ENCODE results near the gene STN1.

STN1 gene

GRCh38 chr10:103918053-103918846, at the start of gene STN1:
TSS of gene STN1 (minus strand) at chr10:103918184. CDS start at chr10:103917594, 590 bp downstream.
- Histone ChIP-seq H3K4me3 (peak within 1 kb of the TSS; percentile 44 to 73 (median 62)), H3K27ac (peak within 1 kb of the TSS; percentile 84 to 99 (median 95))

- H3K27ac ChIP-seq, result peak overlapping the region; percentile 92 to 100 (median 98)
- H3K4me3 ChIP-seq, result peak overlapping the region; percentile 54 to 88 (median 82)
These were observed 49.6 kb upstream of the STN1 start for GRCh38 chr10:103967448-103968071.

- peak within 1 kb of the TSS; percentile 92 to 100 (median 98) for H3K27ac ChIP-seq
These were observed 48.9 kb upstream of the STN1 start, which contains the start of gene SLK for GRCh38 chr10:103966671-103967447. TSS of gene SLK (plus strand) at chr10:103967140. CDS start at chr10:103967746, 606 bp downstream.

GRCh38 chr10:103960103-103960502, 42.1 kb upstream of the STN1 start:
- Histone ChIP-seq H3K27ac (no peak overlapping the region), H3K4me3 (no peak overlapping the region)

More at GRCh38 chr10:103966671-103967447, 48.9 kb upstream of the STN1 start, which contains the start of gene SLK:
- H3K4me3 ChIP-seq, result peak within 1 kb of the TSS; percentile 54 to 88 (median 82)

- no peak overlapping the region for H3K27ac ChIP-seq
These were observed 41.0 kb upstream of the STN1 start for GRCh38 chr10:103958996-103959395.

GRCh38 chr10:103954543-103954942, 36.6 kb upstream of the STN1 start:
- Histone ChIP-seq H3K4me3 (no peak overlapping the region), H3K27ac (no peak overlapping the region)

More at GRCh38 chr10:103958996-103959395, 41.0 kb upstream of the STN1 start:
- H3K4me3 ChIP-seq, result no peak overlapping the region

GRCh38 chr10:103951942-103952341, 34.0 kb upstream of the STN1 start:
- Histone ChIP-seq H3K4me3 (no peak overlapping the region), H3K27ac (no peak overlapping the region)

- H3K4me3 ChIP-seq, result no peak overlapping the region
- no peak overlapping the region for H3K27ac ChIP-seq
These were observed 33.2 kb upstream of the STN1 start for GRCh38 chr10:103951183-103951582.

GRCh38 chr10:103949728-103950127, 31.7 kb upstream of the STN1 start:
- H3K27ac ChIP-seq, result no peak overlapping the region
- H3K4me3 ChIP-seq, result no peak overlapping the region

- H3K4me3 ChIP-seq, result no peak overlapping the region
- H3K27ac ChIP-seq, result no peak overlapping the region
These were observed 30.0 kb upstream of the STN1 start for GRCh38 chr10:103947799-103948516.

GRCh38 chr10:103942866-103943265, 24.9 kb upstream of the STN1 start:
- Histone ChIP-seq H3K27ac (peak overlapping the region in 3 of 21 experiments; percentile 56 to 74 (median 72)), H3K4me3 (no peak overlapping the region)

GRCh38 chr10:103941801-103942200, 23.8 kb upstream of the STN1 start:
- peak overlapping the region in 12 of 21 experiments; percentile 16 to 74 (median 52) for H3K27ac ChIP-seq
- H3K4me3 ChIP-seq, result no peak overlapping the region

GRCh38 chr10:103939522-103939921, 21.5 kb upstream of the STN1 start:
- H3K4me3 ChIP-seq, result no peak overlapping the region
- H3K27ac ChIP-seq, result no peak overlapping the region

GRCh38 chr10:103936022-103936421, 18.0 kb upstream of the STN1 start:
- no peak overlapping the region for H3K4me3 ChIP-seq
- no peak overlapping the region for H3K27ac ChIP-seq

GRCh38 chr10:103934308-103934707, 16.3 kb upstream of the STN1 start:
- H3K27ac ChIP-seq, result no peak overlapping the region
- no peak overlapping the region for H3K4me3 ChIP-seq

GRCh38 chr10:103933557-103934121, 15.7 kb upstream of the STN1 start:
- H3K4me3 ChIP-seq, result no peak overlapping the region
- H3K27ac ChIP-seq, result no peak overlapping the region

- Histone ChIP-seq H3K27ac (no peak overlapping the region), H3K4me3 (no peak overlapping the region)
These were observed 15.0 kb upstream of the STN1 start for GRCh38 chr10:103932971-103933370.

- H3K4me3 ChIP-seq, result no peak overlapping the region
These were observed 14.3 kb upstream of the STN1 start for GRCh38 chr10:103932271-103932670.

GRCh38 chr10:103931603-103932002, 13.6 kb upstream of the STN1 start:
- H3K27ac ChIP-seq, result no peak overlapping the region

More at GRCh38 chr10:103932271-103932670, 14.3 kb upstream of the STN1 start:
- H3K27ac ChIP-seq, result no peak overlapping the region

More at GRCh38 chr10:103931603-103932002, 13.6 kb upstream of the STN1 start:
- H3K4me3 ChIP-seq, result no peak overlapping the region
